CD4-positive, alpha-beta T cell treated with Interleukin-21 for 1 hour (primary cell): ENCODE results near the gene RAB2B.
"Not testable (repeated sequence)": the region's sequence is repeated elsewhere in the genome, so short reads cannot be mapped to it uniquely, and the experiment has no call there.

Source experiments
- DNase-seq: peaks from one replicate; pipeline ENCODE4 v3.0.0-alpha.2; 2020

The RAB2B gene

DNA sequence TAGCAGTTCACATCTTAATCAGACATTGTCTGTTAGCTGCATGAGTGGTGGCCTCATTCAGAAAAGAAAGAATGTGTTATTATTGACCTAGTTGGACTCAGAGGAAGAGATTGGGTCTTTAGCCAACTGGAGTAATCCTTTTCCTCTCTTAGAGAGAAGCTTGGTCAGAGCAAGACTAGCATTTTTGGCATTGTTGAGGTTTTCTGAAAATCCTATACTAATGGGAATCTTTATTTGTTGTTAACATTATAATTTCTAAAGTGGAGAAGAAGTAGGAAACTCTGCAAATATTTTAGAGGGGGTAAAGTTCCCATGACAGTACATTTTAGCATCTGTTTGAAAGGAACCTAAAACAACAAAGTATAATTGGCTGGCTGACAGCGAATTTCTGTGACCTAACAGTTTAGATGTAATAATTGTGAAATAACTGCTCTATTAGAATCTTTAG is 9.9 kb upstream of the RAB2B start:
- DNase-seq: no peak

DNA sequence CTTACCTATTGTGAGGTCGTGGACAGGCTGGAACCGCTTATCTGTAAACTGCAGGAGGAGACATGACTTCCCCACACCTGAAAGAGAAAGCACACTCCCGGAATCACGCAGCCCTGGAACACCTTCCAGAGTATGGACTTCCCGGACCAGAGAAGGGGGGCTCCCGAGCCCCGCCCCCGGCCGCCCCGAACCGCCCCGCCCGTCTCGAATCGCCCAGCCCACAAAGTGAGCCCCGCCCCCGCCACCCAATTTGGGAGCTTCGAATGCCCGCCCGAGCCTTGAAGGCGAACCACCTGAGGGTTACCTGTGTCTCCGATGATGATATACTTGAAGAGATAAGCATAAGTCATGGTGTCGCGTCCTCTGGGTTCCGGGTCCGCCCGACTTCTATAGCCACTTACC is 235 bp downstream of the RAB2B start:
- no peak for DNase-seq

DNA sequence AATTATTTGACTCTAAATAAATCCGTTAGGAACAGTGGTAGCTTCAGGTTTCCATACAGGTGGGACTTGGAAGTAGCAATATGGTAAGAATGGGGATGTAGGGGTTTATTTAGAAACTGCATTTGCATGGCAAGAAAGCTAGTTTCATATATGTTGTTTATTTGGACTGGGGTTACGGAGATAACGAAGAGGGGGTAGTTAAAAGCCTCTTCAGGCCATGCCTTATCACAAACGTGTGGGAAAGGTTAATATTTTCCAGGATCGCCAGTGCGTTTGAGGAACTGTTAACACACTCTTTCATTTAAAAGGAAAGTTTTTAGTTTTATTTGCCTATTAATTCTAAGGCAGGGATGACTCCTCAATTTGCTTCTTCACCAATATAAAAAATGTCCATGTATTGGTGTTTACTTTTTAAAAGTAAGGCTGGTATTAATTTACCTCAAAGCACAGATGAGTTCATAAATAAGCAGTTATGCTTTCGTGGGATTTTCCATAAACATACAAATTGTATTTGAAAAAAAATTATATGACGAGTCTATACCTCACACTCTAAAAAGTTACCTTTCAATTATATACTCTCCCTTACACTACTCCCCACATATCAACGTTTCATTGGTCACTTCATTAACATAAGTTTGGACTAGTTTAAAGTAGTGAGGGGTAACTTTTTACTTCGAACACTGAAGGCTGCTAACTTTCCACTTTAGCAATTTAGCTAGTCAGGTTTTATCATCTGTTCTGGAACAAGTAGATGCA is 814 bp downstream of the RAB2B start:
- no peak for DNase-seq

DNA sequence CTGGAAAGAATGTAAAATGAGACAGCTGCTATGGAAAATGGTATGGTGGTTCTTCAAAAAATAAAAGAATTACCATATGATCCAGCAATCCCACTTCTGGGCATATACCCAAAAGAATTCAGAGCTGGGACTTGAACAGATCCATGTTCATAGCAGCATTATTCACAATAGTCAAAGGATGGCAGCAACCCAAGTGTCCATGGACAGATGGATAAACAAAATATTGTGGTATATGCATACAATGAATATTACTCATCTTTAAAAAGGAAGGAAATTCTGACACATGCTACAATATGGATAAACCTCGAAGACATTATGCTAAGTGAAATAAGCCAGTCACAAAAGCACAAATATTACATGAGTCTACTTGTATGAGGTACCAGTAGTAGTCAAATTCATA is 9.1 kb downstream of the RAB2B start:
- DNase-seq: no peak

DNA sequence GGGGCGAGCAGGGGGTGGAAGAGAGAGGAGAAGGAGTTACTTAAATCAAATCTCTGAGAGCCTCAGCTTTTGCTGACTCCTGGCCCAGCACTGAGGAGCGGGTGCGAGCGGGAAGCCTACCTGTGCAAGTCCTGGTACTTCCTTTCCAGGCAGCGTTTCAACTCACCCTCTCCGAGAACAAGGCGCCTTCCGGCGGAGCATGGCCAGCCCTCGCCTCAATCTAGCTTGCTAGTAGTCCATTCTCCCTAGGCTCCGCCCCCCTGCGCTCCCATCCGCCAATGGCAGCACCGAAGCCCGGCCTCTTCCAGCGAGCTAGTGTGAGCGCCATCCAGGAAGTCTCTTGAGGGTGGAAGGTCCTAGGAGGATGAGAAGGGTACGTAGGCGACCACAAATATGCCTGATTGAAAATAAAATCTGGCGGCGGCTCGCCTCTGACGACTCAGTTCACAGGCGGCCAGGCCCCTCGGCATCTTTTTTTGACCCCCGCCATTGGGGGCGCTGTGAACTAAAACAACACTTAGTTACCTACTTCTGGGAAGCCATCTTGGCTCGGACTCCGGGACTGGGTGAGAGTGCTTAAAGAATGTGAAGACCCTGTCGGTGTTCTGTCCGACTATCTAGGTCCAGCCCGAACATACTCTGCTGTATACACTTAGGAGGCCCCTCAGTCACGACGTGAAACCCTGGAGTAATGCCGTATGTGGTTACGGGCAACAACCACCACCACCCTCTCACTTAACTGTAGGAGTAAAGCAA is 20.7 kb downstream of the RAB2B start, which contains the start of gene CHD8:
Gene CHD8 (minus strand): TSS at position 212 of the 756 bp plus-strand sequence. CDS start 24,480 bp downstream, outside the sequence.
- DNase-seq: peak; percentile 100

DNA sequence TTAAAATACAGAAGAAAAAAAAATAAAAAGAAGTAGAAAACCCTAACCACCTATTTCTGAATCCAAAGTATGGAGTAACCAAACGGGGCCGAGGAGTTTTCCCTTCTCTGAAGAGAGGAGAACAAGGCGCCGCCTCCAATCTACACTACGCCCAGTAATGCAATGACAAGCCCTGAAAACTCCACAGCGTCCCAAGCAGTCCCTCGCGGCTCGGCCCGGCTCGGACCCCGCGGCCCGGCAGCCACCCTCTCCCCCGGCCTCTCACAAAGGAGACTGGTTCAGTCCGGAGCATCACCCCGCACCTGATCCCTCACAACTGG is 21.2 kb downstream of the RAB2B start:
- no peak for DNase-seq

DNA sequence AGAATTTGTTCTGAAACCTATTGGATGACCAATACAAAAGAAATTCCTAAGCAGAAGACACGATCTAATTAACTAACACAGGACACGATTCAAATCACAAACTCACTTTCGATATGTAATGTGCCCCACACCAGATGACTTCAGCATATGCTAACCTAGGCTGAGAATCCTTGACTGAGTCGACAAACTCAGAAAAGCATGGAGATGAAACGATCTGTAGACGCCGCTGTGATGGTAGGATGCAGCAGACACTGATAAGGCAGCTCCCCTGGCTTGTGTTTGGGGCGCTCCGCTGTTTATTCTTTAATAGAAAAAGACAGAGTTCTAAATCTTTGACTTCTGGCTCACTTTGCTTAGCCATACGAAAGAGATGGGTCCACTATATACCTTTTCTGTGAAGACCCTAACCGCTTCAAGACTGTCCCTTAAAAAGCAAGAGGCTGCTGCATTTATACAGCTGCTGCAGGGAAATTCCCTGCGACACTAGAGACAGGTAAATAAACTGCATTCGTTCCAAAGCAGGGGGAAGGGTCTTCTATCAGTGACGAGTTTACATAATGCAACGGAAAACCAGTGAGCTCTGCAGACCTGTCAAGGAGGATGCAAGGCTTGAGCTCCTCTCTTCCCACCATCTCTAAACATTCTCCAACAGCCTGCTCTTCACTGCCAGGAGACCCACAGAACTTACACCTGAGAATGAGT is 21.8 kb downstream of the RAB2B start:
- peak; percentile 56 for DNase-seq

DNA sequence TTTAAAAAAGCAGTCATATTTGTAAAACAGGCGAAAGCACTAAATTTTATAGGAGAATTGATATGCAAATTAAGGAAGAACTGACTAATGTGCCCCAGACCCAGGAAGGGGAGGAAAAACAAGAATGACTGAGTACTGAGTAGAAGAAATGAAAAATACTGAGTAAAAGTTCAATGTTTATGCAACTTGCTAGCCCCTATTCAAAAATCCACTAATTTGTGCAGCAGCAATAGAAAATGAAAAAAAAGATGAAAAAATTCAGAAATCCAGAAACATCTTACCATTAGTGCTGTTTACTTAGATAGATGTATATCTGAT is 26.9 kb downstream of the RAB2B start:
- no peak for DNase-seq

DNA sequence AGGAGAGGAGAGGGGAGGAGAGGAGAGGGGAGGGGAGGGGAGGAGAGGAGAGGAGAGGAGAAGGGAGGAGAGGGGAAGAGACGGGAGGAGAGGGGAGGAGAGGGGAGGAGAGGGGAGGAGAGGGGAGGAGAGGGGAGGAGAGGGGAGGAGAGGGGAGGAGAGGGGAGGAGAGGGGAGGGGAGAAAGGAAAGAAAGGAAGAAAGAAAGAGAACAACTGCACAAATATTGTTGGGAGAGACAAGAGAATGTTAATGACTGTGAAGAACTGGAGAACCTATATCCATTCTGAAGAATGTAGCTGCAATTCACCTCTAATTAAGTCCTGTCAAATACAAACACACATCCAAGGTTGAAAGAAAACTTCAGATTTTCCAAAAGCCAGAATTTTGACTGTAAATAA is 34.1 kb downstream of the RAB2B start:
- DNase-seq: not testable (repeated sequence)

DNA sequence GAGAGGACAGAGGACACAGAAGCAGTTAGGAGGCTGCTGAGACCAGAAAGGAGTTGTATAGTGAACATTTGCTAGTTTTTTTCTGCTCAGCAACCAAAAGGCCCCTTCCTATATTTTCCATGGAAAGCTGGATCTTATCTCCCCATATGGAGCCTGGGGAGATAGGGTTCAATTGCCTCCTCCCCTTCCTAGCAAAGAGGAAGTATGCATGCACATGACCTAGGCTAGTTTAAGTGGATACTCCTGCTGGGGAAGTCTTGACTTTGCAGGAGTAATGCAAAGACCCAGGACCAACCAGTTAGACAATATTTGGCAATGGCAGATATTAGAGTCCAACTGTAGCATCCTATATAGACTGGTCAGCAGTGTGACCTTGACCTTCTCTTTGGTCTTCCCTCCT is 35.9 kb downstream of the RAB2B start:
- DNase-seq: no peak

DNA sequence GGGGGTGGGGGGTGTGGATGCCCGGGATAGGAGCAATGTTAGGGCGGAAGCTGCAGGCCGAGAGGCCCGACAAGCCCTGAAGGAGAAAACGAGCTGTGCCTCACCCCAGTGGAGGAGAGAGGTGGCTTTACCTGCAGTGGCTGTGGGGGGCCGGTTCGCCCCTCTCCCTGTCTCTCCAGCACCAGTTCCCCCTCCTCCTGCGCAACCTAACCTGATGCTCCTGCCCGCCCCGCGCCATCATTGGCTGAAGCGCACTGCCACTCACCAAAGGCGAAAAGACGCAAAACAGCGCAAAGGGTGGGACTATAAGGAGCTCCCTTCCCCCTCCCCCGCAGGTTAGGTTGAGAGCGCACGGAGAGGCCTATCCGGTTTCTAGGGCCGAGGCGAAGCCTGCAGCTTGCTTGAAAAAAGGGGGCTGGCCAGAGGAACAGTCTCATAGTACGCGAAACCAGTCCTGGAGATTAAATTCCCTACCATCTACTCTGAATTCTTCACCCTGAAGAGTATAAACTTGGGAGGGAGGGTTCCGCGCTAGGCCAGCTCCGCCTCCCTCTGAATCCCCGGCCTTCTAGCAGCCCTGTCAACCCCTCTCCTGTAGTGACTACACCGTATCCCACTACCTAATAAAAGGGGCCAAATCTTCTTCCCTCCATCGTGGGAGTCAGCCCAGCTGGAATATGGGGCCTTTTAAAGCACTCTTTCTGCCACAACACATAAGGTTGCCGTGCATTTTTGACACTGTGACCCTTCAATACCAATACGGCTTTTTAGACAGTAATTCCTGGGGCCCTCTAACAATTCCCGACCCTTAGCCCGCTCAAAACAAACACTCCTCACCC is 39.5 kb downstream of the RAB2B start:
- DNase-seq: peak; percentile 99

DNA sequence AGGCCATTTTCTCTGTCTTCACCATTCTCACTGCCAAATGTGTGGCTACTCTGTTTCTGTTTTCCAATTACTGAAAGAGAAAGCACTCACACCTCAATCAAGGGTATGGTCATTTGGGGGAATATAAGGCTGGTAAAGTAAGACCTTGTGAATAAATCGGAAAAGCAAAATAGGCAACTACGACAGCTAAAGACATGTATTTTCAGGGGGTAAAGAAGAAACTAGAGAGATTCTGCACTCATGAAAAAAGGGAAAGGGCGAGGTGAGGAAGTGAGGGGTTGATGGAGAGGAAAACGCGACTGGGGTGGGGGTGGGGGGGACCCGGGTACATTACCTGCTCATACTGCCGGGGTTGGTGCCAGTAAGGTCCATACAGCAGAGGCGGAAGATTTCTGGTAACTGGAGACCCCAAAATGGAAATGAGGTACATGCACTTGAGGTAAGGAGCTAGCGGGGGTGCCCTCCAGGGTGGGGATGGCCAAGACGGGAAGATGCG is 40.1 kb downstream of the RAB2B start:
- no peak for DNase-seq

DNA sequence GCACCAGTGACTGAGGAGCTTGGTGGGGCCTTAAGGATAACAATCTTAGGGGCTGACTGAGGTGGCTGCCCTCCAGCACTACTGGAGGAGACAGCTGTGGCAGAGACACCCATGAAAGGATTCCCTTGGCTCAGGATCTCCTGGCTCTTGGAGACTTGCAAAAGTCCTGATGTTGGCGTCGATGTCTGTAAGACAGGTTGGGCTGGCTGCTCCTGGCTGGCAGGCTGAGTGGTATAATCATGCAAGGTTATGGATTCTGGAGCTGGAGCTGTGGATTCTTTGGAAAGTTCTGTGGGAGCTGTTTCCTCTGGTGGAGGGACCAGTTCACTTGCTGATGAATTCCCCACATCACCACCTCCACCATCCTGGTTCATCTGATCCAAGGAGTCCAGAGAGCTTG is 45.6 kb downstream of the RAB2B start:
- DNase-seq: no peak

DNA sequence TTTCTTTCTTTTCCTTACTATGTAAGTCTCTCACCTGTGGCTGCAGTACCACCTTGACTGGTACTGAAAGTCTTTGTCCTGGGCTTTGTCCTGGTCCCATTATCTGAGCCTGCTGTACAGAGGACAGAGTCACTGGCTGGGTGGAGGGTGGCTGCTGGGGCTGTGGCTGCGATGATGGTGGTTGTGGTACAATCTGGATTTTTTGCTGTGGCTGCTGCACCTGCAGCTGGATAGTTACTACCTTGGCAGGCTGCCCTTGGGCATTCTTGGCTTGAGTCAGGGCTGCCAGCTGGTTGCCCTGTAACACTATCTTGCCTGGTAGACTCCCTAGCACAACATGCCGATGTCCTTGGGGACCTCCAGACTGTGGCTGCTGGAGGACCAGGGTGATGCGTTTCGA is 47.8 kb downstream of the RAB2B start:
- DNase-seq: no peak

DNA sequence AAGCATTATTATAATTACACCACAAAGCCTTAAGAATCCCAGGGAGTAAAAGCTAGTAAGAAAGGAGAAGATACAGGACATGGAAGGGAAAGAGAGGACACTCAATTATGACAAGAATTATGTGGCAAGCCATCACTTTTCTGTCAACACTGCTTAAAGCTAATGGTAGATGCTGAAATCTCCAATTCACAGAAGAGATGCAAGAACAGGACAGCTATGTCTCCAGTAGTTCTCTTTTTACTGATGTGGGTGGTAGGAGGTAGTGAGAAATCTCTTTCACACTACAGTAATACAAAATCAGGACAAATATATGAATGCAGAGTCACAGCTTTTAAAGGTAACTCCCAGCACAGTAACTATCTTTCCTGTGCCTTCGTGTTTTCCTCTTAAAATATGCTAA is 50.1 kb downstream of the RAB2B start:
- no peak for DNase-seq

DNA sequence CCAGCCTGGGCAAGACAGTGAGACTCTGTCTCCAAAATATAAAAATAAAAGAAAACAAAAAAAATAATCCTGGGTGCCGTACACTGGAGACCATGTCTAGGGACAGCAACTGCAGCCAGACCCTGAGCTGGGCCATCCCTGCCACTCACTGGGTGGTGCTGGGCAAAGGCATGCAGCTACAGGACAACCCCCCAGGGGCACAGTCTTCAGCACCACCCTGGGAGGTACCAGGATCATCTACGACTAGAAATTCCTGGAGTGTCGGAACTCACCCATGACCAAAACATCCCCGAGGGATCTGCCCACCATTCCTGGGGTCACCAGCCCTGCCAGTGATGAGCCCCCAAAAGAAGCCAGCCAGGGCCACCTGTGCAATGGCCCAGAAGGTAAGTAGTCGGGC is 57.2 kb downstream of the RAB2B start:
- DNase-seq: no peak

DNA sequence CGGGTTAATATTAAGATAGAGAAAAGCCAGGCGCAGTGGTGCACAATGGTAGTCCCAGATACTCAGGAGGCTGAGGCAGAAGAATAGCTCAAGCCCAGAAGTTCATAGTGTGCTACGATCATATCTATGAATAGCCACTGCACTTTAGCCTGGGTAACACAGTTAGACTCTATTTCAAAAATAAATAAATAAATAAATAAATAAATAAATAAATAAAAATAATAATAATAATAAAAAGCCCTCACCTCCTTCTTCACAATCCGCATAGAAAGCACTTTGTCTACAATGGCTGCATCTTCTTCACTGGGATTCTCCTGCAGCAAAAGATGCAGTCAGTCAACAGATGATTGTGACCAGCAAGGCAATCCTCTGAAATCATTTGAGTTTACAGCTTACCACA is 61.4 kb downstream of the RAB2B start:
- DNase-seq: no peak

DNA sequence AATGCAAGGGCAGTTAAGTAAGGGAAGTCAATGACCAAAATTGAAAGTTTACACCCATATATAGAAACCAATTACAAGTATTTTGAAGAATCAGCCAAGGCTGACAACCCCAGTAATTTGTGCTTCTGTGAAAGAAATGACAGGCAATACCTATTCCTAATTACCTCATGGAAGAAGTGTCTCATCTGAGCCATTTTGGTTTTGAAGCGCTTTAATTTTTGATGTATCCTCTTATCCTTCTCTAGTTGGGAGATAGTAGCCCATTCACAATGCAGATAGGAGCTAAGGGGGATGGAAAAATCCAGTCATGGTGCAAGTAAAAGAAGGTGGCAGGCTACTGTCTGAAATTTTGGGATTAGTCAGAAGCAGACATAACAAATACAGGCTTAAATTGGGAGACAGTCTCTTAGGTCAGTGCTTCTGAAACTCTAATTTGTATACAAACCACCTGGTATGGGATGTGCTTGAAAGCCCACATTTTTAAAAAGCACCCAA is 62.6 kb downstream of the RAB2B start:
- no peak for DNase-seq
